GM23248 (cell line): Measurements from ENCODE around the gene DNA2. TPM values are rescaled to one million over a fixed set of nuclear protein-coding genes. Genes with fewer than 3 reads are reported as not detected.

Experiments
- DNase-seq: peaks from one replicate; pipeline ENCODE4 v3.0.0-alpha.2; 2015
- H2AFZ ChIP-seq: fragments of 200-600 bp; sonication (generic); 2 replicates; pipeline ENCODE4 v1.6.1; 2016; ENCODE audit warnings: antibody characterized with exemption
- H3F3A ChIP-seq: fragments of 200-600 bp; sonication (generic); 2 replicates; pipeline ENCODE4 v1.6.1; 2016; ENCODE audit warnings: mild to moderate bottlenecking, antibody characterized with exemption, mixed run types; ENCODE audit not compliant: insufficient read depth
- H3K27ac ChIP-seq: fragments of 200-600 bp; sonication (generic); 2 replicates; pipeline ENCODE4 v1.5.1; 2016; ENCODE audit warnings: mild to moderate bottlenecking
- H3K27me3 ChIP-seq: fragments of 200-600 bp; sonication (generic); replicated peaks from 2 replicates; pipeline ENCODE4 v1.6.1; 2016; ENCODE audit warnings: mild to moderate bottlenecking; ENCODE audit not compliant: insufficient read depth
- H3K36me3 ChIP-seq: fragments of 200-600 bp; sonication (generic); 2 replicates; pipeline ENCODE4 v1.6.1; 2016; ENCODE audit warnings: low read depth, mild to moderate bottlenecking
- H3K4me1 ChIP-seq: fragments of 200-600 bp; sonication (generic); 2 replicates; pipeline ENCODE4 v1.6.1; 2016; ENCODE audit warnings: mild to moderate bottlenecking; ENCODE audit not compliant: insufficient read depth
- H3K4me2 ChIP-seq: fragments of 200-600 bp; sonication (generic); one replicate; pipeline ENCODE4 v1.6.1; 2016; ENCODE audit warnings: mild to moderate bottlenecking; ENCODE audit not compliant: unreplicated experiment
- H3K4me3 ChIP-seq: fragments of 200-600 bp; sonication (generic); 2 replicates; pipeline ENCODE4 v1.5.1; 2016; ENCODE audit warnings: mild to moderate bottlenecking
- H3K79me2 ChIP-seq: fragments of 200-600 bp; sonication (generic); 2 replicates; pipeline ENCODE4 v1.6.1; 2016; ENCODE audit warnings: mild to moderate bottlenecking; ENCODE audit not compliant: insufficient read depth
- H3K9ac ChIP-seq: fragments of 200-600 bp; sonication (generic); 2 replicates; pipeline ENCODE4 v1.6.1; 2016; ENCODE audit warnings: mild to moderate bottlenecking
- H3K9me2 ChIP-seq: fragments of 200-600 bp; sonication (generic); 2 replicates; pipeline ENCODE4 v1.6.1; 2016; ENCODE audit warnings: mixed run types, mild to moderate bottlenecking, moderate library complexity; ENCODE audit not compliant: insufficient read depth
- H3K9me3 ChIP-seq: fragments of 200-600 bp; sonication (generic); one replicate; pipeline ENCODE4 v1.6.1; 2017; ENCODE audit warnings: low read depth
- H4K20me1 ChIP-seq: fragments of 200-600 bp; sonication (generic); 2 replicates; pipeline ENCODE4 v1.6.0; 2016; ENCODE audit not compliant: insufficient read depth
- EZH2 ChIP-seq: fragments of 200-600 bp; sonication (generic); IDR thresholded peaks from 2 replicates; pipeline ENCODE4 v1.6.1; 2018; ENCODE audit warnings: antibody characterized with exemption, mild to moderate bottlenecking; ENCODE audit not compliant: insufficient read depth, poor library complexity, severe bottlenecking
- EZH2phosphoT487 ChIP-seq: fragments of 200-600 bp; sonication (generic); IDR thresholded peaks from 2 replicates; pipeline ENCODE4 v1.6.1; 2018; ENCODE audit warnings: antibody characterized with exemption, moderate library complexity, mild to moderate bottlenecking, low read depth; ENCODE audit not compliant: insufficient read depth
- WGBS, 2 experiments: methylation state at CpG; one replicate each; pipeline ENCODE4 v1.1.6; 2015 to 2017; ENCODE audit warnings: low lambda C conversion rate in 2 of 2, low coverage in 1 of 2; ENCODE audit errors: missing lambda C conversion rate in 2 of 2; 5-methylcytosine and 5-hydroxymethylcytosine counted together
- in situ Hi-C: fragments of 300-500 bp; cut with MboI; formaldehyde crosslinking; loops from 2 replicates; pipeline ENCODE4 v1.15.0; 2020
- polyA plus RNA-seq: library from polyadenylated mRNA; unstranded; fragments of >200 nt; fragmentation: Nextera tagmentation; extraction: Ambion mirVana; gene quantifications from 2 replicates; pipeline ENCODE4 v1.2.1, GENCODE V29; 2016
- total RNA-seq: library from RNA; depleted of rRNA; stranded (reverse); fragments of >200 nt; shearing (Covaris generic); gene quantifications from 2 replicates; pipeline ENCODE4 v1.2.3, GENCODE V29; 2014

DNA2 gene
- total and polyA plus RNA-seq, 2 experiments from 2014 or later = 1.6 to 5.2 TPM

DNA sequence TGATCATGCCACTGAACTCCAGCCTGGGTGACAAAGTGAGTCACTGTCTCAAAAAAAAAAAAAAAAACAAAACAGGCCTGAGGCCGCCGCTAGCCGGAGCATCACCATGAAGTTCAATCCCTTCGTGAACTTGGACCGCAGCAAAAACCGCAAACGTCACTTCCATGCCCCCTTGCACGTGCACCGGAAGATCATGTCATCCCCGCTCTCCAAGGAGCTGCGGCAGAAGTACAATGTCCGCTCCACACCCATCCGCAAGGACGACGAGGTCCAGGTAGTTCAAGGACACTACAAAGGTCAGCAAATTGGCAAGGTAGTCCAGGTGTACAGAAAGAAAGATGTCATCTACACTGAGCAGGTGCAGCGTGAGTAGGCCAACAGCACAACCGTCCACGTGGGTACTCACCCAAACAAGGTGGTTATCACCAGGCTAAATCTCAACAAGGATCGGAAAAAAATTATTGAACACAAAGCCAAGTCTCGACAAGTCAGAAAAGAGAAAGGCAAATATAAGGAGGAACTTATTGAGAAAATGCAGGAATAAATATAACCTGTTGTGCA, 47.2 kb downstream of the DNA2 start:
- H2AFZ ChIP-seq = no peak overlapping the region
- no peaks in the 10 kb centered on the region for H3K4me1 ChIP-seq
- no peaks in the 10 kb centered on the region for H3K79me2 ChIP-seq
- no peak overlapping the region for H3K4me3 ChIP-seq
- no peak for DNase-seq
- no peaks in the 10 kb centered on the region for H3K27me3 ChIP-seq
- no peak overlapping the region for H3K4me2 ChIP-seq
- no peaks in the 10 kb centered on the region for H3K9me3 ChIP-seq
- H3K9me2 ChIP-seq = no peaks in the 10 kb centered on the region
- no peak overlapping the region for H3K9ac ChIP-seq
- TF ChIP-seq EZH2 (no peak), EZH2phosphoT487 (no peak)
- no peak overlapping the region for H3K27ac ChIP-seq
- H4K20me1 ChIP-seq = no peaks in the 10 kb centered on the region
- in situ Hi-C loops = no loop called here
- H3F3A ChIP-seq = no peaks in the 10 kb centered on the region
- no peaks in the 10 kb centered on the region for H3K36me3 ChIP-seq
- WGBS, 2 experiments = 95 to 96% methylated on average over 20 of the region's 20 CpGs

DNA sequence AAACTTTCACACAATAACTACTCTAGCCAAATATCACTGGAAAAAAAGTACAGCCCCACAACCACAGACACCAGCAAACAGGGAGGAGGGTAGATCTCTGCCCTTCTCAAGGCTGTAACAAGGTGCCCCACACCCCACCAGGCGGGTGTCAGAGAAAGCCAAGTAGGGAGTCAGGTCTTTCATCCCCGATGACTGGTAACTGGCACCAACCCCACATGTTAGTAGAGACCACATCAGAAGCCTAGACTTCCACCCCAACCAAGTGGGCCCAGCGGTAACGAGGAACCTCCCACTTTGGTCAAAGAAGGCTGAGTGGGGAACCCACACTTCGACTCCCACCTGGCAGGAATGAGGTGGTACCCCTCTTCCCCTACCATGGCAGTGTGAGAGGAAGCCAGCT, 48.3 kb downstream of the DNA2 start:
- in situ Hi-C loops = no loop called here
- TF ChIP-seq EZH2phosphoT487 (no peak), EZH2 (no peak)
- Histone ChIP-seq H3K9me3 (no peaks in the 10 kb centered on the region), H2AFZ (no peak overlapping the region), H3K79me2 (no peaks in the 10 kb centered on the region), H3K9me2 (no peaks in the 10 kb centered on the region), H3F3A (no peaks in the 10 kb centered on the region), H3K4me3 (no peak overlapping the region), H3K4me1 (no peaks in the 10 kb centered on the region), H3K4me2 (no peak overlapping the region), H3K9ac (no peak overlapping the region), H3K27ac (no peak overlapping the region), H4K20me1 (no peaks in the 10 kb centered on the region), H3K36me3 (no peaks in the 10 kb centered on the region), H3K27me3 (no peaks in the 10 kb centered on the region)
- DNase-seq = no peak
- 94% methylated on average over 5 of the region's 5 CpGs for WGBS, 2 experiments

- no peaks in the 10 kb centered on the region for H3K36me3 ChIP-seq
- 93 to 97% methylated on average over 3 of the region's 3 CpGs for WGBS, 2 experiments
- no peaks in the 10 kb centered on the region for H3K4me1 ChIP-seq
- no peak overlapping the region for H2AFZ ChIP-seq
- no peak overlapping the region for H3K4me2 ChIP-seq
- H3K9me2 ChIP-seq = no peaks in the 10 kb centered on the region
- DNase-seq = no peak
- no peak overlapping the region for H3K27ac ChIP-seq
- no peaks in the 10 kb centered on the region for H3K9me3 ChIP-seq
- H3K27me3 ChIP-seq = no peaks in the 10 kb centered on the region
- no peak for TF ChIP-seq EZH2
- TF ChIP-seq EZH2phosphoT487 = no peak
- H3K79me2 ChIP-seq = no peaks in the 10 kb centered on the region
- H3K4me3 ChIP-seq = no peak overlapping the region
- in situ Hi-C loops = no loop called here
- H3K9ac ChIP-seq = no peak overlapping the region
- H4K20me1 ChIP-seq = no peaks in the 10 kb centered on the region
- no peaks in the 10 kb centered on the region for H3F3A ChIP-seq
These were observed 52.4 kb downstream of the DNA2 start for GRCh38 chr10:68419376-68419775.

GRCh38 chr10:68408898-68409518, 62.8 kb downstream of the DNA2 start:
- Histone ChIP-seq H4K20me1 (no peaks in the 10 kb centered on the region), H3K27ac (no peak overlapping the region), H3K36me3 (no peaks in the 10 kb centered on the region), H3K9me3 (no peaks in the 10 kb centered on the region), H3F3A (peaks cover 10% of the 10 kb centered on the region; the same call in 1 of the 2 replicates), H3K4me1 (peaks cover 13% of the 10 kb centered on the region), H2AFZ (no peak overlapping the region), H3K4me2 (no peak overlapping the region), H3K4me3 (no peak overlapping the region), H3K9ac (no peak overlapping the region), H3K27me3 (no peaks in the 10 kb centered on the region), H3K9me2 (no peaks in the 10 kb centered on the region), H3K79me2 (peaks cover 30% of the 10 kb centered on the region)
- DNase-seq = no peak
- TF ChIP-seq EZH2phosphoT487 = no peak
- no peak for TF ChIP-seq EZH2
- in situ Hi-C loops = no loop called here
- WGBS, 2 experiments = 98 to 100% methylated on average over 2 of the region's 2 CpGs
